SK-N-SH treated with all-trans-retinoic acid at 6 μM for 48 hours (cell line): Measurements from ENCODE around the gene CERS5.

Experiments
- ARNTL ChIP-seq: fragments of 450-650 bp; formaldehyde crosslinking; IDR thresholded peaks from 2 replicates; pipeline ENCODE4 v1.5.0; 2020; ENCODE audit warnings: low read depth, mild to moderate bottlenecking, moderate library complexity, borderline replicate concordance
- CSDC2 ChIP-seq: fragments of 250-450 bp; sonication (Bioruptor Pico); IDR thresholded peaks from 2 replicates; pipeline ENCODE4 v1.5.0; 2020; ENCODE audit warnings: mild to moderate bottlenecking, moderate library complexity
- PPARA ChIP-seq: fragments of 250-450 bp; sonication (Bioruptor Pico); IDR thresholded peaks from 2 replicates; pipeline ENCODE4 v1.5.0; 2020; ENCODE audit warnings: mild to moderate bottlenecking, borderline replicate concordance
- TOX ChIP-seq: fragments of 250-450 bp; sonication (Bioruptor Pico); IDR thresholded peaks from 2 replicates; pipeline ENCODE4 v1.8.0; 2021; ENCODE audit warnings: mild to moderate bottlenecking, moderate library complexity, borderline replicate concordance
- ZNF565 ChIP-seq: fragments of 450-650 bp; formaldehyde crosslinking; conservative IDR thresholded peaks from 2 replicates; pipeline ENCODE4 v1.5.0; 2020; ENCODE audit warnings: low read depth, mild to moderate bottlenecking, moderate library complexity

DNA sequence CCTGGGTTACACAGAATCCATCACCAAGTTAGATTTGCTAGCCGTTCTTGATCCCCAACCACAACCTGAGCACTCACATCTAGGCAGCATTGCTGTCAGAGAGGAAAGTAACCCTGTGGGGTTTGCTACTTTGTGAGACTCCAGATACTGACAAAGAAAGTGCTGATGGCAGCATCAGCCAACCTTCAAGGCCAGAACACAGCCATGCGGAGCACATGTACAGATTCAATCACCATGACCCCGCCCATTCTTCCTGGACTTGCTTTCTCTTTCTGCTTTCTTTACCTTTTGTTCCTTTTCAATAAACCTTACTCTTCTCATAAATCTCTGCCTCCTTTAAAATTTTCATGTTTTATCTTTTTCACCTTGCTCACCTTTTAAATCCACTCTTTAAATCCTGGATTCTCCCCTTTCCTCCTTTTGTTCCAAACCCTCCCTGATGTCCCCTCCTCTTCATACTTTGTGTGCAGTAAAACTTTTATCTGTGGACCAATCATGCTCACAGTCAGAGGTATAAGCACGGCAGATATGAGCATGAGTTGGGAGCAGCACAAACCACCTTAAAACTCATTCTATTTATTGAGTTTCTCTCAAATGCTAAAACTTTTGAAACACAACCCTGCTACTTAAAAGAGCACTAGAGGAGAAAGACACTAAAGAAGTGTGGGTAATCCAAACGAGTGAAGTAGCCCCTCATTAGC is 21.9 kb upstream of the CERS5 start:
- no peak for TF ChIP-seq ZNF565 (CRISPR knock-in tag)
- TF ChIP-seq PPARA: no peak
- no peak for TF ChIP-seq ARNTL (CRISPR knock-in tag)
- TF ChIP-seq CSDC2: no peak
- TF ChIP-seq TOX (CRISPR knock-in tag): no peak
